ENCODE data around the gene PDCD1.

GRCh38 chr2:241904791-241905710 is 46.4 kb upstream of the PDCD1 start:
- no peak for TF ChIP-seq EZH2phosphoT487 (IDR thresholded peaks at IDR 0.05; ENCODE audit: borderline replicate concordance)
- TF ChIP-seq CTCF (conservative IDR thresholded peaks at IDR 0.05; ENCODE audit: low read length), result no peak

All from Loucy (cell line).